Omental fat pad (tissue), 4 donors: ENCODE data around the gene ZNF385C. TPM values are rescaled to one million over a fixed set of nuclear protein-coding genes. Genes with fewer than 3 reads are reported as not detected.

ENCODE experiments used
- ATAC-seq: fragments of 150-250 bp; one replicate; pipeline ENCODE4 v1.9.1; 2016; ENCODE audit warnings: mild to moderate bottlenecking, moderate library complexity; ENCODE audit not compliant: low FRiP score
- DNase-seq: peaks from one replicate; pipeline ENCODE4 v3.0.0-alpha.2; 2019; ENCODE audit warnings: low spot score
- total RNA-seq, 4 donors: library from RNA; depleted of rRNA; stranded (reverse); fragments of >200 nt; gene quantifications; one replicate each; pipeline ENCODE4 v1.1.0, GENCODE V29; 2016
- TF ChIP-seq, protein P1 (sequence below), 3 donors: fragments of 450-650 bp; IDR thresholded peaks; one replicate each; pipeline ENCODE4 v1.5.1; 2016 to 2017; ENCODE audit warnings: antibody characterized with exemption in 3 of 3, mild to moderate bottlenecking in 3 of 3, moderate library complexity in 2 of 3

The ZNF385C gene
- total RNA-seq, 4 donors from 2014 or later, result not detected

DNA sequence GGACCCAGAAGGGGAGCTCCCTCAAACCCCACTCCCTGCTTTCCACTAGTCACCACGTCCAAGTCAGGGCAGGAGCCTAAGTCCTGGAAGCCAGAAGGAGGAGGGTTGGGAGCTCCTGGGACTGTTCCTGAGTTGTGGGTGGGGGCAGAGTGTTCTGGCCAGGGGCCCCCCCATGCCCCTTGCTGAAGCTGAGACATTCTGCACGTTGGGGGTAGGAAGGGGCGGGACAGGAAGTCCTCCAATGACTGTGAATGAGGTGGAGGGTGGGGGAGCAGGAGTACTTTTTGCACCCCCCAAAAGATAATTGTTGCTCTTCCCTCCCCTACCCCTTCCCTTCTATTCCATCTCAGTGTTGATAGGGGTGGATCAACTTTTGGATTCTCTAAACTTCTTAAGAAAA is 26.5 kb downstream of the ZNF385C start:
- ATAC-seq (no peak), DNase-seq (no peak)
- TF ChIP-seq, protein P1, sequence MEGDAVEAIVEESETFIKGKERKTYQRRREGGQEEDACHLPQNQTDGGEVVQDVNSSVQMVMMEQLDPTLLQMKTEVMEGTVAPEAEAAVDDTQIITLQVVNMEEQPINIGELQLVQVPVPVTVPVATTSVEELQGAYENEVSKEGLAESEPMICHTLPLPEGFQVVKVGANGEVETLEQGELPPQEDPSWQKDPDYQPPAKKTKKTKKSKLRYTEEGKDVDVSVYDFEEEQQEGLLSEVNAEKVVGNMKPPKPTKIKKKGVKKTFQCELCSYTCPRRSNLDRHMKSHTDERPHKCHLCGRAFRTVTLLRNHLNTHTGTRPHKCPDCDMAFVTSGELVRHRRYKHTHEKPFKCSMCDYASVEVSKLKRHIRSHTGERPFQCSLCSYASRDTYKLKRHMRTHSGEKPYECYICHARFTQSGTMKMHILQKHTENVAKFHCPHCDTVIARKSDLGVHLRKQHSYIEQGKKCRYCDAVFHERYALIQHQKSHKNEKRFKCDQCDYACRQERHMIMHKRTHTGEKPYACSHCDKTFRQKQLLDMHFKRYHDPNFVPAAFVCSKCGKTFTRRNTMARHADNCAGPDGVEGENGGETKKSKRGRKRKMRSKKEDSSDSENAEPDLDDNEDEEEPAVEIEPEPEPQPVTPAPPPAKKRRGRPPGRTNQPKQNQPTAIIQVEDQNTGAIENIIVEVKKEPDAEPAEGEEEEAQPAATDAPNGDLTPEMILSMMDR (IDR thresholded peaks at IDR 0.05), result no peak

DNA sequence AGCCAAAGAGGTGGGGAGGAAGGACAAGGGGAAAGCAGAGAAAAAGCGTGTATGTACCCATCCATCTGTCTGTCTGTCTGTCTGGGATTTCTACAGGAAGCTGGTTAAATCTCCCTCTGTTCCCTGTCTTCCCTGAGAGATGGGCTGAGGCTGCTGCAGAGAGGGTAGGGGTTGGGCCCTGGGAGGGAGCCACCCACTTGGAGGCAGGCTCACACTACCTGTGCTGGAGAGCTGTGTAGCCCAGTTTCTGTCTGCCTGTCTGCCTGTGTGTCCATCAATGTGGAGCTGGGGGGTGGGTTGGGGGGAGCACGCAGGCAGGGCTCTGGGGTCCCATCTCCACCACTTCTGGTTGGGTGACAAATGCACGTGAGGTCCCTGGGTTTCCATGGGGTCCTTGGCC is 29.3 kb downstream of the ZNF385C start:
- DNase-seq (no peak), ATAC-seq (no peak)
- TF ChIP-seq, protein P1 (IDR thresholded peaks at IDR 0.05), result no peak

DNA sequence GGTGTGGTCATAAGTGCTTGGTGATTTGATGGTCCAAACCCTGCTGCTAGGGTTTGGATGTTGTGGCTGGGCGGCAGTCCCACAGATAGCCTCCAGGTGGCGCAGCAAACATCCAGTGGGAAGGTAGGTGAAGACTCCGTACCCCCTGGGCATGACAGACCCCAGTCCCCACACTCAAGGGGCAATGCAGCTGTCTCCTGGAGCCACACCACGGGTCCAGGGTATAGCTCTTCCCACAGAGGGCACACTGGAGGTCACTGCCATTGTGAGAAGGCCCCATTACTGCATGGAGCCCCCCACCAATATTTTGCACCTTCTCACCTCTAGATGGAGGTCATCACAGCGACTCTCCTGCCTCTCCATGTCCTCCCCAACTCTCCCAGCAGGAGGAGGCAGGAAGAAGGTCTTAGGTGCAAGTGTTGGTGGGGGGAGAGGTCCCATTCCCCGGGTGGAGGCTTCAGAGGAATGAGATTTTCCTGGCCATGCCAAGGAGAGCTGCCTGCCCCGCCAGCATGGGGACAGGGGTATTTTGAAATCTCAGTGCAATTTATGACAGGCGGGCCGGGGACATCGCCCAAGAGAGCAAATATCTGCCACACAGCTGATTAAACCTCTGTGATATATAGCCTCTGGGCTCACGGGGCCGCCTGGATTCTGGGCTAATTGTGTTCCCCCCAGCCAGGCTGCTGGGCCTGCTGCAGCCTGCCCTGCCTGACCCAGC is 30.7 kb downstream of the ZNF385C start:
- TF ChIP-seq, protein P1 (IDR thresholded peaks at IDR 0.05), result peak in 1 of 3 donors; percentile 52
- ATAC-seq (no peak), DNase-seq (peak; percentile 54)

DNA sequence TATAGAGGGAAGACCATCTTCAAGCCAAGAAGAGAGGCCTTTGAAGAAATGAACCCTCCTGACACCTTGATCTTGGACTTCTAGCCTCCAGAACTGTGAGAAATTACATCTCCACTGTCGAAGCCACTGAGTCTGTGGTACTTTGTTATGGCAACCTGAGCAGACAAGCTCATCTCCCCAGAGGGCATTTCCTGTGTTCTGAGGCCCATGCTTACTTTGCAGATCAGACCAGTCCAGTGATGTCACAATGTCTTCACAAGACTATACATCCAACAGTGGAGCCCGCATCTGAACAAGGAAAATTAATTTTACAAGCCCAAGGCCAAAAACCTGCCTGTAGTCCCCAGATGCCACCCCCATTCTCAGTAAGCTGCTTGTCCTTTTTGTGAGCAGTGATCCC is 33.1 kb downstream of the ZNF385C start:
- TF ChIP-seq, protein P1 (IDR thresholded peaks at IDR 0.05), result no peak
- DNase-seq, result no peak
- no peak for ATAC-seq

DNA sequence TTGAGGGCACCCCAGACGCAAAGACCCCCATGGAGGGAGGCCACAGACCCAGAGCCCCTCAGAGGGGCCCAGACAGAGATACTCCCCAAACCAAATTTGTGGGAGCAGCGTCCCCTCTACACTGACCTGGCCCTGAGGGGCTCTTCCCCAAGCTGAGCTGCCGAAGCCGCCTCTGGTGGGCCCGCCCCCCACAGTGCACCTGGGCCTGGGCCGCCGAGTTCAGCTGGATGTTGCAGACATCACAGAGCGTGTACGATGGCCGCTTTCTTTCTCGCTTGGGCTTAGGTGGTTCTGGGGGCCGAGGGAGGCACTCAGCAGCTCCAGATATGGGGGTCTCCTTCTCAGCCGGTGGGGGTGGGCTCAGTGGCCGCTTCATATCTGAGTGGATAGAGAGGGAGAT is 35.6 kb downstream of the ZNF385C start:
- DNase-seq (no peak), ATAC-seq (no peak)
- TF ChIP-seq, protein P1 (IDR thresholded peaks at IDR 0.05), result no peak

DNA sequence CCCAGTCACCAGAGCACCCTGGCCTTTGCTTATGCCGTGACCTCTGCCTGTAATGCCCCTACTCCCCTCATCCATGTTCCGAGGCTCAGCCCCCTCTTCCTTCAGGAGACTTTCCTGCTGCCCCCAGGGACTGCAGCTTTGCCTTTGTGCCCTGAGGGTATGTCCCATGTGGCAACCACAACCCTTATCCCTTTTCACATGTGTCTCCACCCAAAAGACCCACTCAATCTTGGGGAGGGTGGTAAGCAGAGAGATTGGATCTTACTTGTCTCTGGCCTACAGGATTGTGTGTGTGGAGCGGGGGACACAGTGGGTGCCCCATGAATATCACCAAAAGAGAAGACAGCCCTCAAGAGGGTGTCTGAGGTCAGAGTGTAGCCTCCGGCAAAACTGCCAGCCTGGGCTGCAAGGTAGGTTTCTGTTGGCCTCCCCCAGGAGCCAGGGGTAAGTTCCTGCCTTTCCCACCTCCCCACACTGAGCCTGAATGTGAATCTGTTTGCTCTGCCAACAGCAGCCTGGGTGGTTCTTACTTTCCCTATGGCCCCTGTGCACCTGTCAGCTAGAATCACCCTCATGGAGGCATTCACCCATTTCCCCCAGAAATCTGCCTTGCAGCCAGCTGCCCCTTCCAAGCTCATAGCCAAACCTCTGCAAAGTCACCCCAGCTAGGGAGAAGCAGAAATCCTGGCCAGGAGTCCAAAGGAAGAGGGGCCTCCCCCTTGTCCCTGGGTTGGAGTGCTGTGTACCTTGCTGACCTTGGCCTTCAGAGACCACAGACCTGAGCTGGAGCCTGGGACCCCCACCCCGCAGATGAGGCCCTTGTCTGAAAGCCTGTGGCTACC is 36.4 kb downstream of the ZNF385C start:
- TF ChIP-seq, protein P1 (IDR thresholded peaks at IDR 0.05), result no peak
- DNase-seq (no peak), ATAC-seq (no peak)
